NCI-H146 treated with DMSO at 0.1 percent for 48 hours (cell line): Measurements from ENCODE around the gene PERCC1.
A peak's percentile ranks its signal among the peaks of the same experiment; 100 is the strongest.
"Not testable (repeated sequence)": the region's sequence is repeated elsewhere in the genome, so short reads cannot be mapped to it uniquely, and the experiment has no call there.

Source experiments
- DNase-seq: peaks from one replicate; lab custom pipeline; 2025; ENCODE audit not compliant: unreplicated experiment; lab: John Stamatoyannopoulos, UW

PERCC1 gene

DNA sequence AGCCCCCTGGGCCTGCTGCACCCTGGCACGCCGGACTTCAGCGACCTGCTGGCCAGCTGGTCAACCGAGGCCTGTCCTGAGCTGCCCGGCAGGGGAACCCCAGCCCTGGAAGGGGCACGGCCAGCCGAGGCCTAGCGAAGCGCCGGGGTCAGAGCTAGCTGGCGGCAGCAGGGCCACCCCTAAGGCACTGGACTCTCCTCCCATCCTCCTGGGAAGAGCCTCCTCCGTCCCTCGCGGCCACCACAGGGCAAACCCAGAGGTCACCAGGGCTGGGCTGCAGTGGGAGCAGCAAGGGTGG, 2.3 kb downstream of the PERCC1 start:
- no peak for DNase-seq

DNA sequence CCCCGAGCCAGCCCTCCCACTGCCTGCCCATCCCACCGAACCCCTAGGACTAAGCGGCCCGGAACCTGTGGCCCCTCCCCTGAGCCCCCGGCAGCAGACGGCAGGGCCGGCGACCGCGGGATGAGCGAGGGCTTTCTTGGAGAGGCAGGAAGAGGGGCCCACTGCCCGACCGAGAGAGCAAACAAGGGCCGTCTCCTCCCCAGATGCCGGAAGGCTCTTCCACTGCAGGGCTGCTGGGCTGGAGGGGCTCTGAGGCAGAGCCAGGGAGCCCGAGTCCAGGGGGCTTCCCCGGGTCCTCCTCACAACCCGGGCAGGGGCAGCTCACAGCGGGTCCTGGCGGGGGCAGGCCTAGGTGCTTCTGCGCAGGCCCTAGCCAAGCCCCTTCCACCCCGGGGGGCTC, 2.9 kb downstream of the PERCC1 start:
- DNase-seq: no peak

- DNase-seq: no peak
Measured at GRCh38 chr16:1434644-1435592, 4.0 kb downstream of the PERCC1 start.

DNA sequence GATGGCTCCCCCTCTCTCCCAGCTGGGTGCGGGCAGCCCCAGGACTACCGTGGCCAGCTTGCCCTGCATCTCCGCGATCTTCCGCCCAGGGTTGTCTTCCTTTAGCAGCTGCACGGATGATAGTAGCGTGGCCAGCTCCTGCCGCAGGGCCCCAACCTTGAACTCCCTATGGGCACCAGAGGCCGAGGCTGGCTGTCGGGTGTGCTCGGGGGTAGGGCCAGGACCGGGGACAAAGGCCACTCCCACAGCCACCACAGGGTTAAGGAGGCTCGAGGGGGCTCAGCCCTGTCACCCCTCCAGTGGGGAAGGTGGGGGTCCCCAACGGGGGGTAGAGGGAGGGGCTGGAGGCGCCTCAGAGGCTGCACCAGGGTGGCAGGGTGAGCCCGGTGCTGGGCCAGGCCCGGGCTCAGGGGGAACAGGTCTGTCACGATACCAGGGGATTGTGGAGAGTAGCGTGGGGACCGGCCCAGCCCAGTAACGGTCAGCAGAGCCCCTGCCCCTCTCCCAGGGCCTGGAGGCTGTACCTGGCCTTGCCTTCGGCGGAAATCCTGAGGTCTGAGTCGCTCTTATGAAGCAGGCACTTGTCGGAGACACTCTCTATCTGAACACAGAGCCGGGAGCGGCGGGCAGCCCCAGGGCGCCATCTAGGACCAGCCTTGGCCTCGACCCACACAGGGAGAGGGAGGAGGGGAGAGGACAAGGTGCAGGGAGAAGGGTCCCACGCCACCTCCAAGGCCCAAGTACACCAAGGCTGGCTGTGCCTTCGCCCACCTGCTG, 5.2 kb downstream of the PERCC1 start:
- no peak for DNase-seq

DNA sequence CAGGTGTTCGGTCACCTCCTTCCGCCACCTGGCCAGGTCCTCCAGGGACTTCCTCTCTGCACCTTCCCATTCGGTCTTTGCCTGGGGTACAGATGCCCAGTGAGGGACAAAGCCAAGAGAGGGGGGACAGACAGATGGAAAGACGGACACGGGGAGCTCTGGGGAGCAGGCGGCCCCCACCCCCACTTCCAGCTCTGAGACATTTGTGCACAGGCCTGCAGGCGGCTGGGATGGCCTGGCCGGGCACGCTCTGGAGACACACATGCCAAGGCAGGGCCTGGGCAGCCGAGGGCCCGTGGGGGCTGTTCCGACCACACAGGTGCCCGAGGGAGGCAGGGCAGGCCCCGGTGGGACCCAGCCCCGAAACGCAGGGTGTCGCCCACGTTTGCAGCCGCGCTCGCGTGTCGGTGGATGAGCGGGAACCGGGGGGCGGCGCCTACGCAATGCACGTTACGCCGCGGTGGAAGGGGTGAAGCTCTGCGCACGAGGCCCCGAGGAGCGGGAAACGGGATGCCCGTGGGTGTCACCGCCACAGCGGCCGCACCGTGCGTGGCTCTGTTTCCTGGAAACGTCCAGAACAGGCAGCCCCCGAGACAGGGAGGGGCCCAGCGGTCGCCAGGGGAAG, 6.0 kb downstream of the PERCC1 start:
- no peak for DNase-seq

GRCh38 chr16:1437606-1438005, 6.7 kb downstream of the PERCC1 start:
- DNase-seq: no peak

- DNase-seq: peak; percentile 49
Measured at GRCh38 chr16:1438229-1439057, 7.6 kb downstream of the PERCC1 start.

- DNase-seq: peak; percentile 62
Measured at GRCh38 chr16:1439058-1439698, 8.3 kb downstream of the PERCC1 start.

- DNase-seq: not testable (repeated sequence)
Measured at GRCh38 chr16:1439699-1440074, 8.8 kb downstream of the PERCC1 start.

DNA sequence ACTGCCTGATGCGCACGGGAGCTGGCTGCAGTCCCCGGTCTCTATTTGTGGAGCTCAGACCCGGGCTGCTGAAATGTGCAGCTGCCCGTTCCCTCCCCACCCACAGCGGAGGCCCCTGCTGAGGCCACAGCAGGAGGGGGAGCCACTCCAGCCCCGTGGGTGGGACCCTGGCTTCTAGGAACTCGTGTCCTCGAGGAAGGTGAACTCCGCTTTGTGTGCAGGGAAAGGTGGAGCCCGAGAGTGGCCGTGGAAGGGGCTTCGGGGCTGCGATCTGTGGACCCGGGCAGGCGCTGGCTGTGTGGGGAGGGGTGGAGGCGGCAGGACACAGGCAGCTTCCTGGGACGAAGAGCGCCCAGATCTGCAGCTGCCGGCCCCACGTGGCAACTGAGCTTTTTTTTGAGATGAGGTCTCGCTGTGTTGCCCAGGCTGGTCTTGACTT, 10.5 kb downstream of the PERCC1 start:
- peak; percentile 36 for DNase-seq

GRCh38 chr16:1442697-1443096, 11.8 kb downstream of the PERCC1 start:
- DNase-seq: no peak

- DNase-seq: no peak
Measured at GRCh38 chr16:1443403-1443973, 12.6 kb downstream of the PERCC1 start.

- DNase-seq: no peak
Measured at GRCh38 chr16:1443980-1444729, 13.3 kb downstream of the PERCC1 start, which contains the start of gene CCDC154. Gene CCDC154, minus strand, starts transcription at chr16:1444556. Its CDS starts 234 bp downstream, at chr16:1444322.

GRCh38 chr16:1444730-1445517, 14.0 kb downstream of the PERCC1 start:
- DNase-seq: no peak

- no peak for DNase-seq
Measured at GRCh38 chr16:1445518-1446203, 14.8 kb downstream of the PERCC1 start.

GRCh38 chr16:1446296-1447080, 15.6 kb downstream of the PERCC1 start:
- DNase-seq: no peak

DNA sequence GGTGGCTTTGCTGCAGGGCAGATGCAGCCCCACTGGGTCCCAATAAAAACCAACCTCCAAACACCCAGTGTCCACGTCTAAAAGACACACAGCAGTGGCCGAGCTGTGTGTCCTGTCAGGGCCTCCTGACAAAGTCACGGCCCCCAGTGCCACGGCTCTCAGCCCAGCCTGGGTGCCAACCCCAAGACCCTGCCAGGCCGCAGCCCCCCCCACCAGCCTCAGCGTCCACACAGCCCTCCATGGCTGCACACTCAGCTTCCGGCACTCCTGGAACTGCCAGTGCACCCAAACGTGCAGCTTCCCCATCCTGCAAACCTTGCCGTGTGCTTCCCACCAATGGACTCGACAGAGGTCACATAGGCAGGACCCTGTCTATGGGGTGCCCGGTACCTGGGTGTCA, 17.1 kb downstream of the PERCC1 start:
- DNase-seq: no peak
